Measurements from ENCODE around the gene TUBA3E.
"Not testable (repeated sequence)": the region's sequence is repeated elsewhere in the genome, so short reads cannot be mapped to it uniquely, and the experiment has no call there.

Gene TUBA3E

GRCh38 chr2:130160838-130161705, 37.2 kb downstream of the TUBA3E start:
- not testable (repeated sequence) for DNase-seq

- DNase-seq = no peak
Measured at GRCh38 chr2:130160131-130160530, 38.1 kb downstream of the TUBA3E start.

GRCh38 chr2:130159376-130159775, 38.9 kb downstream of the TUBA3E start:
- DNase-seq = not testable (repeated sequence)

GRCh38 chr2:130158631-130159030, 39.6 kb downstream of the TUBA3E start:
- DNase-seq = no peak

GRCh38 chr2:130157825-130158514, 40.3 kb downstream of the TUBA3E start:
- not testable (repeated sequence) for DNase-seq

- DNase-seq = not testable (repeated sequence)
Measured at GRCh38 chr2:130157354-130157753, 40.9 kb downstream of the TUBA3E start.

- no peak for DNase-seq
Measured at GRCh38 chr2:130156624-130157004, 41.6 kb downstream of the TUBA3E start.

- DNase-seq = peak; percentile 55
Measured at GRCh38 chr2:130155956-130156623, 42.1 kb downstream of the TUBA3E start.

- DNase-seq = no peak
Measured at GRCh38 chr2:130154773-130155765, 43.2 kb downstream of the TUBA3E start.

- not testable (repeated sequence) for DNase-seq
Measured at GRCh38 chr2:130154423-130154770, 43.8 kb downstream of the TUBA3E start.

- DNase-seq = not testable (repeated sequence)
Measured at GRCh38 chr2:130153721-130154422, 44.4 kb downstream of the TUBA3E start.

- no peak for DNase-seq
Measured at GRCh38 chr2:130152816-130153595, 45.2 kb downstream of the TUBA3E start.

- DNase-seq = not testable (repeated sequence)
Measured at GRCh38 chr2:130152136-130152815, 46.0 kb downstream of the TUBA3E start.

GRCh38 chr2:130151145-130151512, 47.1 kb downstream of the TUBA3E start:
- not testable (repeated sequence) for DNase-seq

- no peak for DNase-seq
Measured at GRCh38 chr2:130150181-130151144, 47.8 kb downstream of the TUBA3E start.

- DNase-seq = not testable (repeated sequence)
Measured at GRCh38 chr2:130148515-130148914, 49.7 kb downstream of the TUBA3E start.

- peak; percentile 64 for DNase-seq
Measured at GRCh38 chr2:130145006-130145414, 53.2 kb downstream of the TUBA3E start, which contains the start of gene CCDC74B. TSS of gene CCDC74B (minus strand) at chr2:130145112. CDS start at chr2:130144996, 116 bp downstream.

- DNase-seq = not testable (repeated sequence)
Measured at GRCh38 chr2:130143266-130144039, 54.8 kb downstream of the TUBA3E start.
